ENCODE data around the gene CTXN1.
"Not testable (repeated sequence)": the region's sequence is repeated elsewhere in the genome, so short reads cannot be mapped to it uniquely, and the experiment has no call there.

CTXN1 gene

DNA sequence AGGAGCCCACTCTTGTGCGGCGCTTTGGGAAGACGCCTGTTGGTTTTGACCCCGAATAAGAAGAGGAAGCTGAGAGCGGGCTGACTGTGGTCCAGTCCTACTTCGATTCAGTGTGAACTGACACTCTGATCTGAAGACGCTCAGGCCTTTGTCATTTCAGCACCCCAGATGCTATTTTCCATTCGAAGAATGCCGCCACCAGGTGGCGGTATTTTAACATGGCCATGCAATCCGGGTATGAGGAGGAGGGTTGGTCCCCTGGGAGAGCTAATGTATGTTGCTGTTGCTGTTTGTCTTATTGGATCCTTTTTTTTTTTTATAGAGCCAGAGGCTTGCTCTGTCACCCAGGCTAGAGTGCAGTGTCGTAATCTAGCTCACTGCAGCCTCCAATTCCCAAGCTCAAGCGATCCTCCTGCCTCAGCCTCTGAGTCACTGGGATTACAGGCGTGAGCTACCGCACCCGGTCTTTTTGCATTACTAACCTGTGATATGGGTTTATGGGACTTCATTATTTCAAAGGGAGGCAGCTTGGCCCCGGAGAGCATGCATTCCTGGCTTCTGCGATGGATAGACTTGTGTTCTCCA is 18.3 kb upstream of the CTXN1 start:
- peak; percentile 63 for FAIRE-seq

DNA sequence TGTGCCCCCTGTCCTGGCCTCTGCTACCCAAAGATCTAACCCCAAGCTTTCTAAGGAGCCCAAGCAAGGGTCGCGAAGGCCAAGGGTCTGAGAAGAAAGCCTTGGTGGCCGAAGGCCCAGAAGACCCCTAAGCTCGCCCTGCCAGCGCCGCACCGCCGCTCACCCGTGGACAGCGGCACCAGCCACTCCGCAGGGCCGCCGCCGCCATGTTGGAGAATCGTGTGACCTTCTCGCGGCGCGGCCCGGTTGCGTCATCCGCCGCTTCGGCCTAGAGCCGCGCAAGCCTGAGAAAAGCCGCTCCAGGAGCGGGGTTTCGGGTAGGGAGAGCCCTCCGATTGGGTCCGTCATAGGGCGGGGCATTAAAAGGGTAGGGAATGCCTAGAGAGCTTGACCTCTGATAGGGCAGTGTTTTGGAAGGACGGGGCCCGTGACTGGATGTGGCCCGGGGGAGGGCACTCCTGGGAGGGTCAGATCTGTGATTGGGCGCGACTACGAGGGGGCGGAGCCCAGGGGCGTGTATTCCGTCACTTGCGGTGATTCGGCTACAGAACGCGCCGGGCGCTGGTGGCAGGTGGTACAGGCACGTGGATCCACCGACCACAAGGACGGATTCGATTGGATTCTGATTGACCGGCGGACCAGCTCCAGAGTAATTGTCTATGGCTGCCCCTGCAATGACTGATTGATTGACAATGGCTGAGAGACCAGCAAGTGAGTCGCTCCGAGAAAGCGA is 17.7 kb upstream of the CTXN1 start, which contains the start of gene TIMM44:
Gene TIMM44 (minus strand): TSS at position 223 of the 733 bp plus-strand sequence. CDS start 15 bp downstream, at position 208.
- peak; percentile 99 for FAIRE-seq

- FAIRE-seq, result no peak
Measured at GRCh38 chr19:7942981-7943443, 17.1 kb upstream of the CTXN1 start.

DNA sequence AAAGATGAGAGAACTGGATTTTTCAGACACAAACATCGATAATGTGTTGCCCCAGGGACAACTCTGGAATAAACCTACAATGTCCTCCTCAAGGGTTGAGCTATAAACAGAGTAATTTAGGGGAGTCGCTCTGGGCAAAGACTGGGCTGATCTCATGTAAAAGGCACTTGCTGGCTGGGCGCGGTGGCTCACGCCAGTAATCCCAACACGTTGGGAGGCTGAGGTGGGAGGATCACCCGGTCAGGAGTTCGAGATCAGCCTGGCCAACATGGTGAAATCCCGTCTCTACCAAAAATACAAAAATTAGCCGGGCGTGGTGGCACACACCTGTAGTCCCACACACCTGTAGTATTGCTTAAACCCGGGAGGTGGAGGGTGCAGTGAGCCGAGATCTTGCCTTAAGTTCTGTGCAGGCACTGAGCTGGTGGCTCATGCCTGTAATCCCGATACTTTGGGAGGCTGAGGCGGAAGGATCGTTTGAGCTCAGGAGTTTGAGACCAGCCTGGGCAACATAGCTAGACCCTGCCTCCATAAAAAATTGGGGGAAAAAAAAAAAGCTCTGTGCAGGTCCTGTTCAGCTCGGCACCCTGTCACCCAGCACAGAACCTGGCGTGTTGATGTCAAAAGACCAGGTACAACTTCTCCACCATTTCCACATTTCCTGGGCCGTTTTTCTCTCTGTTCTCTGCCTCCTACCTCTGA is 16.1 kb upstream of the CTXN1 start:
- no peak for FAIRE-seq

- FAIRE-seq, result no peak
Measured at GRCh38 chr19:7940841-7941240, 14.9 kb upstream of the CTXN1 start.

- no peak for FAIRE-seq
Measured at GRCh38 chr19:7934766-7935165, 8.8 kb upstream of the CTXN1 start.

- no peak for FAIRE-seq
Measured at GRCh38 chr19:7933828-7934725, 8.1 kb upstream of the CTXN1 start.

DNA sequence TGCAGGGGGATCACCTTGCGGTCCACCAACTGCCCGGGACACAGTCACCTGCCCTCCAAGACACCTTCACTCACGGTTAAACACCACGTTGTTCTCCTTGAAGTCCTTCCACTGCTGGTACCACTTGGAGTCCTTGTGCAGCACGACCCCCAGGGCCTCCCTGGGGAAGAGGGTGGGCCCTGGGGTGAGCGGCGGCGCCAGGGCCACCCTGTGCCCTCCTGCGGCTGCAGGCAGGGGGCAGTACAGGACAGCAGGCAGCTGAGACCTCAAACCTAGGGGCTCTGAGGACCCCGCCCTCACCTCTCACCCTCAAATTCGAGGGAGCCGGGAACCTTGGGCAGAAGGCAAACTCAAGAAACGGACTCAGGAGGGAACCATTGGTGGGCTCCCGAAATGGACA is 7.5 kb upstream of the CTXN1 start:
- no peak for FAIRE-seq

- no peak for FAIRE-seq
Measured at GRCh38 chr19:7932930-7933300, 7.0 kb upstream of the CTXN1 start.

DNA sequence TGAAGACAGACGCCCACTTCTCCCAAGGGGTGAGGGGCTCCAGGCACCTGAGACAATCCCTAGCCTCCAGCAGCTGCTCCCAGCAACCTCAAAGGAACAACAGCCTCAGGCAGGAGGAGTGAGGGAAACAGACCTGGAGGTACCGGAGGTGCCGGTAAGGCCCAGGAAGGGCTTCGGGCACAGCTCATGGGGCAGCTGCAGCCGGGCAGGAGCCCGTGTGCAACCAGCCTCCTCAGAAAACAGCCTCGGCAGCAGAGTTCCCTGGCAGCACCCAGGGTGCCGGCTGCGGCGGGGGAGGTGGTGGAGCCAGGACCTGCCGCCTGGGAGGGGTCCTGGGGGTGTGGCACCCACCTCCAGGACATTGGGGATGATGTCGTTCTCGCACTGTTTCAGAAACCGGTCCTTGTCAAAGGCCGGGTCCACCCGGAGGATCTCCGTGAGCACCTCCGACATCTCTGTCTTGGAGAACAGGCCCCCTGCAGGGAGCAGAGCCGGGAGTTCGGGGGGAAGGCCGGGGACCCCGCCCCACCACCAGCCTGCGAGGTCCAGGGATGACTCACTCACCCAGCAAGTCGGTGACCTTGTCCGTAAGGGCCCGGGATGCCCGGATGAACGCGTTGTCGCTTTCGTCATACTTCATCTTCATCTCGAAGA is 6.5 kb upstream of the CTXN1 start:
- no peak for FAIRE-seq

- FAIRE-seq, result no peak
Measured at GRCh38 chr19:7931221-7932061, 5.5 kb upstream of the CTXN1 start.

DNA sequence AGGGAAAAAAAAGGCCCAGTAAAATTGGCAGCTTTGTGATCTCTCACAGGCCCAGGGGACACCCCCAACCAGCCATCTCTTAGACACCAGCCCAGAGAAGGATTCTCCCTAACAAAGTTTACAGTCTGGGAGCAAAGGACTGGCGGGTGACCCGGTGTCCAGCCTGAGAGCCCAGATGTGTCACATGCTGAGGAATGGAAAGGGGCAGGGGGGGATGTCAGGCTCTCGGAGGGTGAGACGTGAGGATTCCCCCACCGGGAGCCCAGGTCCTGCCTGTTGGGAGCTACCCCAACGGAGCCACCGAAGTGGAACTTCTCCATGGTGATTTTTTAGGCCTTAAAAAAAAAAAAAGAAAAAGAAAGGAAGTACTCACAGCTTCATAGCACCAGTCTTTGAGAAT is 4.8 kb upstream of the CTXN1 start:
- no peak for FAIRE-seq

- not testable (repeated sequence) for FAIRE-seq
Measured at GRCh38 chr19:7930030-7930429, 4.1 kb upstream of the CTXN1 start.

DNA sequence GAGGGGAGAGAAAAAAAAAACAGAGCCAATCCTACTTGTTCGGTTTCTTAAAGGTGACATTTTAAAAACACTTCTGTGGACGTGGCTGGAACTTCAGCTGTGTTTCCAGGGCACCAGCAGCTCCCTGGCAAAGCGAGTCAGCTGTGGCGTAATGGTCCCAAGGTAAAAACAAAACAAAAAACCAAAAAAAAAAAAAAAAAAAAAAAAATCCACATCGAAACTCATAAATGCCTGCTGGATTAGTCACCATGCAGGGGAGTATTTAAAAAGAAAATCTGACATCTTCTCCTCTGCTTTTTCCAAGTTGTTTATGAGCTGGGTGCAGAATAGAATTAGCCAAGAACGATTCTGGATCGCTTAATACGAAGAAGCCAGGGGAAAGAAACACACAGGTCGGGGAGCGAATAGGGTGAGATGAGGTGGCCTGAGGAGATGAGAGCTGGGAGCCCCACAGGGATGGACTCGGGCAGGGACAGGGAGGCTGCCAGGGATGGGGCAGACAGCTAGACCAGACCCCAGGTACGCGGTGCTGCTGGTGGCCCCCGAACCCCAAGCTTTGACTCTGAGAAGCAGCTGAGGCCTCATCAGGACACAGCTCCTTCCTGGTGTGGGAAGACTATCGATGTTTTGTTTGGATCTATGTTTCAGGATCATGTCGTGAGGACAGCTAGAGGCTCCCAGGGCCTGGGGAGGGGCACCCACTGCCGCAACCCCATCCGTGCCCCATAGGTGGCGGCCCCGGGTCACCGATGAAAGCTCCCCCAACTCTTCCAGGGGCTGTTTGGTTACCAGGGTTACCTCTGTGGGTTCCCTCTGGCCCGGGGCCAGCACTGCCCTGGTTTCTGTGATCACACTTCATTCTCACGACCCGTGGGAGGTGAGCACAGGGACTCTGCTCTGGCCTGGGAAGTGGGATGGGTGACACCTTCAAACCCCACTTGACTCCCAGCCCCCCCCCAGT is 3.1 kb upstream of the CTXN1 start:
- FAIRE-seq, result peak; percentile 98

DNA sequence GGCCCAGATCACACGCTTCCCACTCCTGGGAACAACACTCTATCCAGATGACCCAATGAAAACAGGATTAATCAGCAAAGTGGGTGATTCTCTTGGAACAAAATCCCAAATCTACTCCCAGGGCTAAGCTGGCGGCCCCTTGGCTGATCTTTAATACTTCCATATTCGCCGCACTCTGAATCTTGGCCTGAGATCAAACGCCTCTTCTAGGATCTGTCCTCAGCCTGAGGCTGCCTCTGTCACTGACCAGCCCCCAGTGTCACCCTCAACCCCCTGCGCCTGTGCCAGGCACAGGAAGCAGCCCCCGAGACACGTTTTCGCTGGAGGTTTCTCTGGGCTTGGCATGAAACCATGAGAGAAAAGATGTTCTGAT is 2.4 kb upstream of the CTXN1 start:
- no peak for FAIRE-seq

GRCh38 chr19:7927605-7928333 is 1.8 kb upstream of the CTXN1 start:
- no peak for FAIRE-seq

GRCh38 chr19:7926727-7927604 is 1.0 kb upstream of the CTXN1 start:
- no peak for FAIRE-seq

GRCh38 chr19:7925171-7925851 is 624 bp downstream of the CTXN1 start:
- no peak for FAIRE-seq
